Mucosa of gallbladder (tissue), 1 donor: ENCODE data around the gene ELOB. TPM values are rescaled to one million over a fixed set of nuclear protein-coding genes. Genes with fewer than 3 reads are reported as not detected.

Source experiments
- DNase-seq: peaks from one replicate; pipeline ENCODE4 v3.0.0-alpha.2; 2020; ENCODE audit warnings: low spot score
- total RNA-seq: library from RNA; stranded (reverse); gene quantifications from one replicate; pipeline ENCODE4 v1.2.1, GENCODE V29; 2021
- donor health status: DM: no; HTN: no; CAD: no.

The ELOB gene
- total RNA-seq, 1 donor from 2014 or later: 273 TPM

GRCh38 chr16:2783581-2784357 lies 6.7 kb upstream of the ELOB start:
- DNase-seq: no peak

DNA sequence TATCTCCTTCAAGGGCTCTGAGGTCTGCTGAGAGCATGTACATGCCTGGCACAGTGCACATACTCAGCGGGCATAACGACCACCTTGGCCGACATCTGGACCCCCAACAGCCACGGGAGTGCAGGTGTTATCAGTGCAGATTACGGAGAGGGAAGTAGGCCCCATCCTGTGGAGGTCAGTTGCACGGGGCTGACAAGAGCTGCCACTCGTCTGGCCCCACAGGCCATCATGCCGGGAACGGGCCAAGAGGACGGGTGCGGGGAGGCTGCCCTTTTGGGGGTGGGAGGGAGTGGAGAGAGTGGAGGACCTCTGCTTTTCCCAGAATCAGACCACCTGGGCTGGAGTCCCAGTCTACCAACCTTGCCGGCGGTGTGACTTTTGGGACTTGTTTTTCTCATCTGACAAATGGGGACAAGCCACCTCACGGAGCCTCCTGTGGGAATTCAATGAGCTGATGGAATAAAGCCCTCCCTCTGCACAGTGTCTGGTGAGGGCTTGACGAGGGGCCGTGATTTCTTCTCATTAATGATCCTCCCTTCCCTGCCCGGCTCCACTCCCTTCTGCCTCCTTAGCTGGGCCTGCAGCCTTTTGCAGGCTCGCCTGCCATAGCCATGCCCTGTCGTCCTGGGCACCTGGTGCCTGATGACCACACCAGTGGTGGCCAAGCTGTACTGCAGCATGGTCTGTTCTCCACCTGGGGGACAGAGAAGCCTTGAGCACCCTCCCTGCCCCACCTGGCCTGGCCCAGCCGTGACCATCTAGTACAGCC lies 5.7 kb upstream of the ELOB start:
- no peak for DNase-seq

DNA sequence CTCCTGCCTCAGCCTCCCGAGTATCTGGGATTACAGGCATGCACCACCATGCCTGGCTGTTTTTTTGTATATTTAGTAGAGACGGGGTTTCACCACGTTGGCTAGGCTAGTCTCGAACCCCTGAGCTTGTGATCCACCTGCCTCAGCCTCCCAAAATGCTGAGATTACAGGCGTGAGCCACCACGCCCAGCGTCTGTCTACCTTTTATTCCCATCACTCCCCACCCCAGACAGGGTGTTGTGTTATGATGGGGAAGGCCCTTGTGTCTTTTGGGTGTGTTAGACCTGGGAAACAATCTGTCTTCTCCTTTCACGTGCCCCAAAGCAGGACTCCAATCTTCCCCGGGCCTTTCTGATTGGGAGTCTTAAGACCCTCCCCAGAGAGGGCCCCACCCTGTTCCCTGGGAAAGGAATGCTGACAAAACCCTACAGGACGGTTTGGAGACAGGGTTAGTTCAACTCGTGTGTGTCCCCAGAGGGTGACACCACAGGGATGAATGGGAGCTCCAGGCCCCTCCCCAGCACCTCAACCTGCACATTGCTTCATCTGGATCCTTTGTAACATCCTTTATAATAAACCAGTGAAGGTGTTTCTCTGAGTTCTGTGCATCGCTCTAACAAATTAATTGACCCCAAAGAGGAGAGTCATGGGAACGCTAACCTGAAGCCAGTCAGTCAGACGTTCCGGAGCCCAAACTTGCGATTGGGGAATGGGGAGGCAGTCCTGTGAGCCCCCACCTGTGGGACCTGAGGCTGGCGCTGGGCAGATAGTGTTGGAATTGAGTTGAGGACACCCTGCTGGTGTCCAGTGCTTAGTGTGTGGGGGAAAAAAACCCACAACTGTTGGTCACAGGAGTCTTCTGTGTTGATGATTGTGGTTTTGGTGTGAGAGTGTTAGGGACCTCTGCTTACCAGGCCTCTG lies 3.2 kb upstream of the ELOB start:
- no peak for DNase-seq

DNA sequence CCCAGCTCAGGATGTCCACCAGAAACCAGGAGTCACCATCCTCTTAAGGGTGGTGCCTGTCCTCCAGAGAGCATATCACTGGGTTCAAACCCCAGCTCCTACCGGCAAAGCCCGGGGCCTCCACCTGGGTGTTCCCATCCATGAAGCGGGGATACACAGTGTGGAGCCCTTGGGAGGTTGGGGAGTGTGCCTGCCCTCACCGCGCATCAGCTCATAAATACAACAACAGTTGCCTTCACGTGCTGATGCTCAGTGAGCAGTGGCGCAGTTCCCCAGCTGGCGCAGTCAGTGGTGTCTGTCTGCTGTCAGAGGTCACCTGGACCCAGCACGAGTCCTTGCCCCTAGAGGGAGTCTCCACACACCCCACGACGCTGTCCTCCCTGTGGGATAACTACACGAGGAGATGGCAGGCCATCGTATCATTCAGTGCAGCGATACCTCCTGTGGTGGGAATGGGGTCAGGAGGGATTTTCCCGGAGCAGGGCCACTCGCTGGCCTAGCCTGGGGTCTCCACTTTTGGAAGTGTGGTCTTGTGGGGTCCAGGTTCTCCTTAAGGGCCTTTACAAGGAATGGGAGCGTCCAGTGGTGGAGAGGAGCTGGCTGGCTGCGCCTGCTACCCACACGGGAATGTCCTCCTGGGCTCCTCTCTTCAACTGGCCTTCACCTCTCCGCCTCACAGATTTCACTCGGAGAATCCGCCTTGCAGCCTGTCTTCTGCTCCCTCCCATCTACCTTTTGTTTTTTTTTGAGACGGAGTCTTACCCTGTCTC lies 2.3 kb upstream of the ELOB start:
- DNase-seq: no peak

- no peak for DNase-seq
These were observed 1.5 kb upstream of the ELOB start for GRCh38 chr16:2778630-2778958.

GRCh38 chr16:2777903-2778629 lies 986 bp upstream of the ELOB start:
- no peak for DNase-seq

DNA sequence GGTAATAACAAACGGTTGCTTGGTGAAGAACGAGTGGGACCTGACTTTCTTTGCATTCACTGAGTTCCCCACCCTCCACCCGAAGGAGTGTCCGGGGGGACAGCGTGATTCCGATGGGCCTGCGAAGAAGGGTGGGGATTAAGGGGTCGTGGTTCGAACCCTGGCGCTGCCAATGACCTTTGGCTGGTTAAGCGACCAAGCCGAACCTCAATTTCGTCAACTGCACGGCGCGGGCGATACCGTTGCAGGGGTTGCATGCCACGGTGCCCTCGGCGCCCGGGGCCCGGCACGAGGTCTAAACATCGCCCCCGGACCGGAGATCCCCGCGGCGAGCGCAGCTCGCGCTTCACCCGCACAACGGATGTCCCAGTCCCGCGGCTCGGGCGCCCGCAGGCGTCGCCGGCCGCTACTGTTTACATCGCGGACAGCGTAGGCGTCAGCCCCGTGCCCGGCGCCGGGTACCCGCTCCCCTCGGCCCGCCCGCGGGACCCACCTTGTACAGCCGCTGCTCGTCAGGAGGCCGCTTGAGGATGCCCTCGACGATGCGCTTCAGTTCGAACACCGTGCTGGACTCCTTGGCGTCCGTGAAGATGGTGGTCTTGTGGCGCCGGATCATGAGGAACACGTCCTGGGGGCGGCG lies 460 bp downstream of the ELOB start:
- DNase-seq: no peak

DNA sequence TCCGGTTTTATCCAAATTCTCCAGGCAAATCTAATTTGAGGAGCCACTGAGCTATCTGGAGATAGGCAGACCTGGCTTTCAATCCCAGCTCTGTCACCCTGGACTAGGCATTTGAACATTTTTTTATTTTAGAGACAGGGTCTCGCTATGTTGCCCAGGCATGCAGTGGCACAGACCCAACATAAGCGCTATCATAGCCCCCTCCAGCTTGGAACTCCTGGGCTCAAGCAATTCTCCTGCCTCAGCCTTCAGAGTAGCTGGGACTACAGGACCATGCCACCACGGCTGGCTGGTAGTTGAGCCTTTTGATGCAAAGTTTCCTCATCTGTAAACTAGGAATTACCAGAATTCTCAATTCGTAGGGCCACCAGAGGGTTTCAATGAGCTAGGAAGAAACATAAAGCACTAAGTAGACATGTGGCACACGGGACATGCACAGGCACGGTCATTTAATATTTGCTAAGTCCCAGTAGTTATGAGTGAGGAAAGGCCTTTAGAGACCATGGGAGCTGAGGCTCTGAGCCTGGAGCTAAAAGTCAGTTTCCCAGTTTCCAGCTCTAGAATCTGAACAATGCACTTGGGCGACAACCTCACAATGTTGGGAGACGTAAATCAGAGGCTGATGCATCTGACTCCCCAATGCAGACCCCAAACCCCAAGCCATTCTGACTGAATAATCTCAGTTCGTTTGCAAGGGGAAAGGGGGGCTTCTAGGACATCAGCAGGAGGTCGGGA lies 1.1 kb downstream of the ELOB start:
- no peak for DNase-seq

DNA sequence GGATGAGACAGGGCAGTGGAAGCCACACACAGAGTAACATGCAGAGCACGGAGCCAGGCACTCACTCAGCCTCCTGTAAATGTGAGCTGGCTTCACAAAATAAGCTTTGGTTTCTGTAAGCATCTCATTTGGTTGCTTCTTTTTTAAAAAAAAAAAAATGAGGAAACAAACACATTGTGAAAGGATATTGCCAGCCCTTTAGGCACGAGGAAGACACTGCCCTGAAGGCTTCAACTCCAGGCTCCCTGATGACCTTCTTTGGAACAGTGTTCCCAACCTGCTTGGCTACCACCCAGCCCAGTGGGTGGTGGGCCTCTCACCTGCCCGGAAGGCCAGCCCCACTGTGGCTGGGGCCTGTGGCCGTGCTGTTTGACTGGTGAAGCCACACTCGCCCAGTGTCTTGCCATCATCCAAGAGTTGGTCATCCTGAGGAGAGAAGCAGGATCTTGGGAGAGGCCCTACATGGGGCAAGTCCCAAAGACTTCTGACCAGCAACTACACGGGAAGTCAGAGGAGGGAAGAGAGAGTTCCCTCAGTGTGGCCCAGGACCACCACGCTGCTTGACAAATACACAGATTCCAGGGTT lies 1.9 kb downstream of the ELOB start:
- no peak for DNase-seq

- DNase-seq: no peak
These were observed 2.8 kb downstream of the ELOB start for GRCh38 chr16:2774161-2774891.

GRCh38 chr16:2773188-2773968 lies 3.7 kb downstream of the ELOB start:
- no peak for DNase-seq

DNA sequence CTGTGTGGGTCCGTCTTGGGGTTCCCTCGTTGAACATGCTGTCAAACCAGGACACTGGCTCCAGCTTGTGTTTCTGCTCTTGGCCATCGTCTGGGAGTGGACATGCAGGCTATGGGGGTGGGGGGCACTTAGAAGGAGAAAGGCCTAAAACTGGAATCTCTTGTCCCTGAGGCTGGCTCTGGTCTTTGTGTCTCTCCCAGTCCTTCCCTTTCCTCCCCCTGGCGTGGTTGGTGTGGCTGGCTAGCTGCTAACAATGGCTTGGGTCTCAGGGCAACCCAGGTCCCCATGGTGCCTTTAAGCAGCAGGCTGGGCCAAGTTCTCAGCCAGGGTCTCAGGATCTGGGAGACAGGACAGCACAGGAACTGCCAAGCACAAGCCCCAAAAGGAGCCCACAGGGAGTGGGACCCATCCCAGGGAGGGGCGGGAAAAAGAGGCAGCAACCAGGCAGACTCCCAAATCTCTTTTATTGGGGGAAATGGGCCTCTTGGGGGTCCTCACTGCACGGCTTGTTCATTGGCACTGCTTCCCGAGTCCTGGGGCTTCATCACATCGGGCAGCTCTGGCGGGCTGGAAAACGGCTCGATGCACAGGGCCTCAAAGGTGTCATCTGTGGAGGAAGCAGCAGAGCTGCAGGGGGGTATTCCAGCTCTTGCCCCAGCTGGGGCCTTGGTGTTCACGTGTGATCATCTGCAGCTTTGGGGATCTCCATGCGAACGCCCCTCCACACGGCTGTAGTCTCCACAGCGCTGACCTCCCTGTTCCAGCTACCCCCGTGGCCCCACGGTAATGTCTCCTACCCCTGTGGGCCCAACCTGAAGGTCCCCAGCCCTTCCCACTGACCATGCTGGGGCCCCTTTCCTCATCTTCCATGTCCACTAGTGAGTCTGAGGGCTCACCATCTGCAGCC lies 5.3 kb downstream of the ELOB start:
- DNase-seq: no peak

DNA sequence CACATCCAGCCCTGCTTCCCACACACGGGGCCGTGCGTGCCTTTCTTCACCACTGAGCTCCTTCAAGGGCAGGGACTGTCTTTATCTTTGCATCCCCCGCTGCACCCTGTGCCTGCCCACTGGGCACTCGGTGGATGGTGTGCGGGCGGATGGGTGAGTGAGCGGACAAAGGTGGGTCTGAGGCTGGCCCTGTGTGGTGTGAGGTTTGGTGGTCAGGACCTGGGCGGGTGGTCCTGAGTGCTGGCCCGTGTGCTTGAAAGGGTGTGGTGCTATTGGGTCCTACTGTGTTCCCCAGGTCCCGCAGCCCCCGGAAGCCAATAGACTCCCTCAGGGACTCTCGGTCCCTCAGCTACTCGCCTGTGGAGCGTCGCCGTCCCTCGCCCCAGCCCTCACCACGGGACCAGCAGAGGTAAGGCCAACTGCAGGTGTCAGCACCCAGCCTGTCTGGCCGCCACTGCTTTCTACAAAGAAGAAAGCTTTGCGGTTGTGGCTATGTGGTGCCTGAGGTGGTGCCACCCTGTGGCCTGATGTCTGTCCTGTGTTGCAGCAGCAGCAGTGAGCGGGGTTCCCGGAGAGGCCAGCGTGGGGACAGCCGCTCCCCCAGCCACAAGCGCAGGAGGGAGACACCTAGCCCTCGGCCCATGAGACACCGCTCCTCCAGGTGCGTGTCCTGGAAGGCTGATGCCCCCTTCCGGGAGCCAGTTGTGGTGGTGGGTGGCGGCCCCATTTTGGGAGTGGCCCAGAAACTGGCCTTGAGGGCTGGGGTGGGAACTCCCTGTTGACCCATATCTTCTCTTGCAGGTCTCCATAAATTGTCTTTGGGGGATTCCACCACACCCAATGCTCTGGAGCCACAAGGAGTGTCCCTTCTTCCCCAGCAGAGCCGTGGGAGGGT lies 6.8 kb downstream of the ELOB start:
- no peak for DNase-seq

GRCh38 chr16:2769675-2770056 lies 7.4 kb downstream of the ELOB start:
- DNase-seq: peak; percentile 42

DNA sequence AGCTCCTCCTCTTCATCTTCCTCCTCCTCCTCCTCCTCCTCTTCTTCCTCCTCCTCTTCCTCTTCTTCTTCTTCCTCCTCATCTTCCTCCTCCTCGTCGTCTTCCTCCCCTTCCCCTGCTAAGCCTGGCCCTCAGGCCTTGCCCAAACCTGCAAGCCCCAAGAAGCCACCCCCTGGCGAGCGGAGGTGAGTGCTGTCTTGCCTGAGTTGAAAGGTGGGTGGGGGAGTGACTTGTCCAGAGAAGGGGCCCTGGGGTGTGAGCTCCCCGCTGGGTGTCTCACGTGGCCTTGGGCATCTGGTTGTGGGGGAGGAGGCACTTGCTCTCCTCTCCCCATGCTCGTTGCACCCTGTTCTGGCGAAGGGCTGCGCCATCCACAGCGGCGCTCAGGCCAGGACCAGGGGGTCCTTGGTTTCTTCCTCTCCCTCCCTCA lies 8.0 kb downstream of the ELOB start:
- DNase-seq: no peak
